NCI-H1436 treated with DMSO at 0.1 percent for 48 hours (cell line): ENCODE measurements around the gene SMAD2.
"Not testable (repeated sequence)": the region's sequence is repeated elsewhere in the genome, so short reads cannot be mapped to it uniquely, and the experiment has no call there.

Experiments used
- DNase-seq: peaks from one replicate; lab custom pipeline; 2025; lab: John Stamatoyannopoulos, UW

SMAD2 gene

DNA sequence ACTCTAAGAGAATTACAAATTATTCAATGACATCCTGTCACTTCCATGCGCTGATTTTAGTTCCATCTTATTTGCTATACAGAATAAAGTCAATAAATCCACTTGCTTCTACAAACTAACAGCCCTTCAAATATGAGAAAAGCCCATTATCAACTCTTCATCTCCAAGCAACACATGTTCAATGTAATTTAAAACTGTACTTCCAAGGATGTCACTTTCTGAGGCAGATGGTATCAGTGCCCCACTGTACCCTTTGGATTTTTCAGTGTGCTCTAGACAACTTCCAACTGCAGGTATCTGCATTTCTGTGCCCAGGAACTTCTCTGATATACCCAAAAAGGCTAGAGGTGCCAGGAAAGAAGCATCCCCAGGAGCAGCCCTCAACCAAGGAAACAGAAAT is 87.6 kb downstream of the SMAD2 start:
- DNase-seq, result no peak

- DNase-seq, result no peak
These were observed 92.1 kb downstream of the SMAD2 start for GRCh38 chr18:47838396-47838795.

DNA sequence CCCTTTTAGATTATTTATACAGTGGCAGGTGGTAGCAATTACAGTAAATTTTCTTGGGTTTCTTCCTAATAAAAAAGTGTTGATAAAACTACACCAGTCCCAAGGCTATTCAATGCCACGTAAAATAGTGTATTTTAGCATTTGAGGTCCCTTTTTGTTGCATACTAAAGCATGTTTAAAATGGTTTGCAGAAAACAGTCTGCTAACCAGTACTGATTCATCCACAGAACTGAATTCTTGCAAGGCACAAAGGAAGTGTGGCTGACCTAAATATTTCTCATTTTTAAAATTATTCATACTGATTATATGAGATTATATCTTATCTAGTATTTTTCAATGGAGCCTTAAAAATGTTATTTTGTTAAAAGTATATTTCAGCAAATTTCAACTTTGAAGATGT is 98.1 kb downstream of the SMAD2 start:
- DNase-seq, result no peak

GRCh38 chr18:47831351-47831750 is 99.1 kb downstream of the SMAD2 start:
- DNase-seq, result no peak

GRCh38 chr18:47830772-47831171 is 99.7 kb downstream of the SMAD2 start:
- no peak for DNase-seq

GRCh38 chr18:47829831-47830230 is 100.6 kb downstream of the SMAD2 start:
- no peak for DNase-seq

DNA sequence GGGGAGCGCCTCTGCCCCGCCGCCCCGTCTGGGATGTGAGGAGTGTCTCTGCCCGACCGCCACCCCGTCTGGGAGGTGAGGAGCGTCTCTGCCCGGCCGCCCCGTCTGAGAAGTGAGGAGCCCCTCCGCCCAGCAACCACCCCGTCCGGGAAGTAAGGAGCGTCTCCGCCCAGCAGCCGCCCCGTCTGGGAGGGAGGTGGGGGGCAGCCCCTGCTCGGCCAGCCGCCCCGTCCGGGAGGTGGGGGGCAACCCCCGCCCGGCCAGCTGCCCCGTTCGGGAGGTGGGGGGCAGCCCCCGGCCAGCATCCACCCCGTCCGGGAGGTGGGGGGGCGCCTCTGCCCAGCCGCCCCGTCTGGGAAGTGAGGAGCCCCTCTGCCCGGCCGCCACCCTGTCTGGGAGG is 102.4 kb downstream of the SMAD2 start:
- not testable (repeated sequence) for DNase-seq

GRCh38 chr18:47826157-47827074 is 104.0 kb downstream of the SMAD2 start:
- no peak for DNase-seq

- no peak for DNase-seq
These were observed 109.1 kb downstream of the SMAD2 start for GRCh38 chr18:47821314-47821713.

GRCh38 chr18:47817795-47818077 is 112.7 kb downstream of the SMAD2 start:
- no peak for DNase-seq

GRCh38 chr18:47817017-47817794 is 113.3 kb downstream of the SMAD2 start:
- DNase-seq, result no peak

- no peak for DNase-seq
These were observed 114.8 kb downstream of the SMAD2 start for GRCh38 chr18:47815486-47816270.

- no peak for DNase-seq
These were observed 121.0 kb downstream of the SMAD2 start for GRCh38 chr18:47809420-47809819.

GRCh38 chr18:47802802-47803201 is 127.7 kb downstream of the SMAD2 start:
- DNase-seq, result no peak

GRCh38 chr18:47801817-47802216 is 128.6 kb downstream of the SMAD2 start:
- DNase-seq, result no peak

DNA sequence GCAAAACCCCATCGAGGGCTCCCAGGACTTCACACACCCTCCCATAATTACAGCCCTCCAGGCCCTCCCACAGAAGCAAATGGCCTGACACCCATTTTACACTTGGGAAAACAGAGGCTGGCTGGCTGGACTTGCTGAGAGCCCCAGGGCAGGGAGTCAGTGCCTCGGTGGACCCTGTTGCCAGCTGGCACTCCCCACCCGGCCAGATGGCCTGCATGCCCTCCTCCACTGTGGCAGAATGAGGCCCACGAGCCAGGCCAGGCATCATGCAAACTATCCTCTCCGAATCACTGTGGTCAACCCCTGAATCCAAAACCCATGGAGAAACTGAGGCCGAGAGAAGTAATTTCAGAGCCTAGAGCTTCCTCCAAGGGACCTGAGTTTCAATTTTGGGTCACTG is 129.7 kb downstream of the SMAD2 start:
- DNase-seq, result no peak

GRCh38 chr18:47800248-47800647 is 130.2 kb downstream of the SMAD2 start:
- DNase-seq, result no peak

GRCh38 chr18:47799376-47799775 is 131.1 kb downstream of the SMAD2 start:
- no peak for DNase-seq

DNA sequence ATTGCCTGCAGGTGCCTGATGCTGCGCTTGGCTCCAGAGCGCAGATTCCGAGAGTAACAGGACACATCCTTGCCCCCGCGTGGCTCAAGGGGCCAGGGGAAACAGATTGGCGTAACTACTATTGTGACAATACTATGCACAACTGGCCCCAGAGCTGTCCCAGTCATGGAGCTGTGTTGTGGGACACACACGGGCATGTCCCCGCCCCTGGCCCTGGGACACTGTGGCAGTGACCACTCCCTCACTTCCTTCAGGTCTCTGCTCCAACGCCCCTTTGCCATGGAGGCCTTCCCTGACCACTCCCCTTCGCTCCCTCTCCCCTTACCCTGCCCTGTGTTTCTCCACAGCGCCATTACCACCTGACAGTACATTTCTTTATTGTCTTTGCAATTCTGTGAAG is 132.1 kb downstream of the SMAD2 start:
- no peak for DNase-seq

GRCh38 chr18:47797126-47797525 is 133.3 kb downstream of the SMAD2 start:
- DNase-seq, result no peak

- DNase-seq, result no peak
These were observed 135.0 kb downstream of the SMAD2 start for GRCh38 chr18:47795434-47795814.

DNA sequence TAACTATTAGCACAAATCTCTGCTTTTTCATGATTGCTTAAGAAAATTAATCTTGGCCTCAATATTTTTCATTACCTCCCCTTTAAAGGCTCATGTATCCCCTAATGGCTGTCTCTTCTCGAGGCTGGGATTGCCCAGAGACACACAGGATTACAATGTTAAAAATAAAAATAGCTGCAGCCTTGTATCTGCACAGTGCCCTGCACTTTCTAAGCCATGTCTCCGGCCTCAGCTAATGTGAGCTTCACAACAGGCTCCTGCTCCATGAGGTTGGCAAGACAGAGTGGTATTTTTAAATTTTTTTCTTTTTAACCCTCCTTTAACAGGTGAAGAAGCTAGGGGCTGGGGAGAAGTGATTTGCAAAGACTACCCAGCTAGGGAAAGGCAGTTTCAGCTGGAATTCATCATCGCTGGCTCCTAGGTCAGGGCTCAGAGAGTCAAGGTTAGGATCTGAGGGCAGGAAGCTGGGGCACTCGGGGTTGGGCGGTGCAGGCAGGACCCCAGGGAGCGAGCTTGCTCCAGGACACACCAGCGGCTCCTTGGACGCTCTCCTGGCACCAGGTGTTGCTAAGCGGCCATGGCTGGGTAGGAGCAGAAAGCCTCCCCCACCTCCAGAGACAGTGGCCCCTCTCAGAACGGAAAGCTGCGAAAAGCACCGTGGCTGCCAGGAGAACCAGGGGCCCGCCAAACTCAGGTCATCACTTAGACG is 135.6 kb downstream of the SMAD2 start:
- DNase-seq, result no peak
